ENCODE results near the gene RAB29. TPM values are rescaled to one million over a fixed set of nuclear protein-coding genes. Genes with fewer than 3 reads are reported as not detected.
A peak's percentile ranks its signal among the peaks of the same experiment; 100 is the strongest.

The RAB29 gene
- polyA plus RNA-seq, 10 donors: 2.8 to 5.3 (median 4.2) TPM

- no peak for DNase-seq
Observed at GRCh38 chr1:205798577-205798976, 23.3 kb upstream of the RAB29 start.

- no peak for DNase-seq
Observed at GRCh38 chr1:205797168-205797567, 21.9 kb upstream of the RAB29 start.

GRCh38 chr1:205794011-205794730 lies 18.9 kb upstream of the RAB29 start:
- no peak for DNase-seq

GRCh38 chr1:205792961-205793673 lies 17.8 kb upstream of the RAB29 start:
- peak in 2 of 3 donors; percentile 22 to 29 for DNase-seq

- DNase-seq: no peak
Observed at GRCh38 chr1:205792481-205792881, 17.2 kb upstream of the RAB29 start.

GRCh38 chr1:205791568-205792180 lies 16.4 kb upstream of the RAB29 start:
- DNase-seq: peak; percentile 46 to 75 (median 64)

- no peak for DNase-seq
Observed at GRCh38 chr1:205787287-205787916, 12.1 kb upstream of the RAB29 start.

GRCh38 chr1:205786601-205787000 lies 11.3 kb upstream of the RAB29 start:
- no peak for DNase-seq

GRCh38 chr1:205785446-205785845 lies 10.2 kb upstream of the RAB29 start:
- no peak for DNase-seq

- DNase-seq: peak in 2 of 3 donors; percentile 7 to 26
Observed at GRCh38 chr1:205783904-205784303, 8.6 kb upstream of the RAB29 start.

- DNase-seq: no peak
Observed at GRCh38 chr1:205783433-205783795, 8.1 kb upstream of the RAB29 start.

GRCh38 chr1:205782627-205783432 lies 7.5 kb upstream of the RAB29 start:
- no peak for DNase-seq

GRCh38 chr1:205780335-205780734 lies 5.1 kb upstream of the RAB29 start:
- no peak for DNase-seq

- DNase-seq: no peak
Observed at GRCh38 chr1:205777994-205778393, 2.7 kb upstream of the RAB29 start.

GRCh38 chr1:205775717-205776056 lies 405 bp upstream of the RAB29 start:
- DNase-seq: peak in 1 of 3 donors; percentile 27

- peak in 2 of 3 donors; percentile 8 to 35 for DNase-seq
Observed at GRCh38 chr1:205774198-205775014, 876 bp downstream of the RAB29 start.

- no peak for DNase-seq
Observed at GRCh38 chr1:205772607-205773032, 2.7 kb downstream of the RAB29 start.

- no peak for DNase-seq
Observed at GRCh38 chr1:205770618-205771017, 4.7 kb downstream of the RAB29 start.

- DNase-seq: no peak
Observed at GRCh38 chr1:205769641-205770365, 5.5 kb downstream of the RAB29 start.

- no peak for DNase-seq
Observed at GRCh38 chr1:205767248-205767647, 8.0 kb downstream of the RAB29 start.
